Mucosa of descending colon (tissue), 3 donors: Measurements from ENCODE around the gene HAPLN1. TPM values are rescaled to one million over a fixed set of nuclear protein-coding genes. Genes with fewer than 3 reads are reported as not detected.
A peak's percentile ranks its signal among the peaks of the same experiment; 100 is the strongest.

Experiments used
- ATAC-seq: fragments of 200-7000 bp; cut with Tn5 transposase; one replicate; pipeline ENCODE4 v1.9.1; 2020; ENCODE audit warnings: mild to moderate bottlenecking, moderate library complexity
- DNase-seq, 3 donors: peaks; one replicate each; pipeline ENCODE4 v3.0.0-alpha.2; 2020
- H3K36me3 ChIP-seq: fragments of 200-600 bp; one replicate; pipeline ENCODE4 v1.8.0; 2021; ENCODE audit warnings: low read depth, mild to moderate bottlenecking
- H3K4me1 ChIP-seq: fragments of 200-600 bp; one replicate; pipeline ENCODE4 v1.8.0; 2021; ENCODE audit warnings: low read depth, mild to moderate bottlenecking
- H3K4me3 ChIP-seq: fragments of 200-600 bp; one replicate; pipeline ENCODE4 v1.8.0; 2021; ENCODE audit warnings: mild to moderate bottlenecking
- H3K9me3 ChIP-seq: fragments of 200-600 bp; one replicate; pipeline ENCODE4 v1.8.0; 2021; ENCODE audit warnings: mild to moderate bottlenecking
- intact Hi-C, 2 donors: fragments of 100-400 bp; cut with DNase I in 1 of 2; cut with micrococcal nuclease in 1 of 2; formaldehyde crosslinking; loops; one replicate each; pipeline versions ENCODE4 v1.11.0 to v1.11.1; 2022; cut with DNase I, micrococcal nuclease
- total RNA-seq, 3 donors: library from RNA; stranded (reverse); fragmentation: NEBNext Ultra II Directional in 2 of 3; extraction: Animal tissue kit (Norgen Biotek cat#: 25700) in 2 of 3; gene quantifications; one replicate each; pipeline versions ENCODE4 v1.2.1 to v1.2.4, GENCODE V29; 2021 to 2023
- TF ChIP-seq, protein P1 (sequence below): fragments of 200-600 bp; IDR thresholded peaks from one replicate; pipeline ENCODE4 v1.8.0; 2022; ENCODE audit warnings: antibody characterized with exemption, mild to moderate bottlenecking
- donor health status: DM: no; HTN: no; CAD: no; lungs with moderate emphysema.
- donor health status: DM: no; HTN: no; CAD: no.
- donor health status: DM: no; HTN: yes; CAD: no.

Gene HAPLN1
- total RNA-seq, 3 donors from 2014 or later = 0.93 to 9.6 (median 1.5) TPM

- H3K4me3 ChIP-seq = no peak overlapping the region
- TF ChIP-seq, protein P1, sequence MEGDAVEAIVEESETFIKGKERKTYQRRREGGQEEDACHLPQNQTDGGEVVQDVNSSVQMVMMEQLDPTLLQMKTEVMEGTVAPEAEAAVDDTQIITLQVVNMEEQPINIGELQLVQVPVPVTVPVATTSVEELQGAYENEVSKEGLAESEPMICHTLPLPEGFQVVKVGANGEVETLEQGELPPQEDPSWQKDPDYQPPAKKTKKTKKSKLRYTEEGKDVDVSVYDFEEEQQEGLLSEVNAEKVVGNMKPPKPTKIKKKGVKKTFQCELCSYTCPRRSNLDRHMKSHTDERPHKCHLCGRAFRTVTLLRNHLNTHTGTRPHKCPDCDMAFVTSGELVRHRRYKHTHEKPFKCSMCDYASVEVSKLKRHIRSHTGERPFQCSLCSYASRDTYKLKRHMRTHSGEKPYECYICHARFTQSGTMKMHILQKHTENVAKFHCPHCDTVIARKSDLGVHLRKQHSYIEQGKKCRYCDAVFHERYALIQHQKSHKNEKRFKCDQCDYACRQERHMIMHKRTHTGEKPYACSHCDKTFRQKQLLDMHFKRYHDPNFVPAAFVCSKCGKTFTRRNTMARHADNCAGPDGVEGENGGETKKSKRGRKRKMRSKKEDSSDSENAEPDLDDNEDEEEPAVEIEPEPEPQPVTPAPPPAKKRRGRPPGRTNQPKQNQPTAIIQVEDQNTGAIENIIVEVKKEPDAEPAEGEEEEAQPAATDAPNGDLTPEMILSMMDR = no peak
- peak in 2 of 3 donors; percentile 28 to 56 for DNase-seq
- no peaks in the 10 kb centered on the region for H3K36me3 ChIP-seq
- H3K4me1 ChIP-seq = no peaks in the 10 kb centered on the region
- ATAC-seq = peak; percentile 53
- no peaks in the 10 kb centered on the region for H3K9me3 ChIP-seq
- intact Hi-C loops = loop anchor here in 1 of 2 donors (10.0 kb wide), 1 partner anchor 191 kb away; no protein-coding TSS in a partner anchor
These were observed 3.3 kb upstream of the HAPLN1 start for GRCh38 chr5:83724001-83724400.

GRCh38 chr5:83723031-83723430 is 2.4 kb upstream of the HAPLN1 start:
- intact Hi-C loops = loop anchor here in 1 of 2 donors (10.0 kb wide), 1 partner anchor 192 kb away; no protein-coding TSS in a partner anchor
- TF ChIP-seq, protein P1 = no peak
- H3K4me1 ChIP-seq = no peaks in the 10 kb centered on the region
- H3K4me3 ChIP-seq = no peak overlapping the region
- DNase-seq (no peak), ATAC-seq (no peak)
- H3K9me3 ChIP-seq = no peaks in the 10 kb centered on the region
- H3K36me3 ChIP-seq = no peaks in the 10 kb centered on the region

- intact Hi-C loops = loop anchor here in 1 of 2 donors (10.0 kb wide), 1 partner anchor 193 kb away; no protein-coding TSS in a partner anchor
- Histone ChIP-seq H3K4me1 (no peaks in the 10 kb centered on the region), H3K36me3 (no peaks in the 10 kb centered on the region), H3K4me3 (peak overlapping the region; percentile 31), H3K9me3 (no peaks in the 10 kb centered on the region)
- DNase-seq = peak; percentile 82 to 92 (median 91)
- TF ChIP-seq, protein P1 = peak; percentile 27
- peak; percentile 91 for ATAC-seq
These were observed 1.6 kb upstream of the HAPLN1 start for GRCh38 chr5:83721953-83722901.

GRCh38 chr5:83718936-83719495 is 1.6 kb downstream of the HAPLN1 start:
- Histone ChIP-seq H3K4me3 (no peak overlapping the region), H3K9me3 (no peaks in the 10 kb centered on the region), H3K4me1 (no peaks in the 10 kb centered on the region), H3K36me3 (no peaks in the 10 kb centered on the region)
- intact Hi-C loops = no loop called here
- ATAC-seq (no peak), DNase-seq (no peak)
- TF ChIP-seq, protein P1 = no peak

DNA sequence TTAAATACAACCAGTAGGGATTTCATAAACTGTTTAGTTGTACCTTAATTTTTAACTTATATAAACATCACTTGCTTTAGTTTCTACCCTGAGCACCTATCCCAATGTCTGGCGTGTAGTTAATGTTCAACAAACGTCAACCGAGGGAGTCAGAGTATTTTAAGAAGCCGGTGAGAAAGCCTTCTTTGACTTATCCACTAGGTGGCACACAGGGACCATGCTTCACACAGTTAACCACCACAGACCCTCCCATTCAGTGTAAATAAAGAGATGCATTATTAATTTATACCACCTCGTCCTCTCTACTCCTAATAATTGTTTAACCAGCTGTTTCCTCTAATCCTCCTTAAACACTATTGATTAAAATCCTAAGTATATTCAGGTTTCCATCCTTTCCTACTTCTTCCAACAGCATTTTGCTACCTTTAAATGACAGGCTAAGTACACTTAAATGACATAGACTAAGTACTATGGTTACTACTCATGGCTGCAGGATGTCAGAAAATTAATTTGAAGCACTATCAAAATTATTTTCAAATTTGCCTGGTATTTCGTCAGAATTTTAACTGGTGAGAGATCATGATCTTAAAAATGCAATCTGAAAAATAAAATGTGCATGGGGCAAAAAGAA is 2.3 kb downstream of the HAPLN1 start:
- DNase-seq = peak in 1 of 3 donors; percentile 62
- H3K36me3 ChIP-seq = no peaks in the 10 kb centered on the region
- peak; percentile 60 for ATAC-seq
- TF ChIP-seq, protein P1 = peak; percentile 67
- no peak overlapping the region for H3K4me3 ChIP-seq
- H3K9me3 ChIP-seq = no peaks in the 10 kb centered on the region
- intact Hi-C loops = no loop called here
- H3K4me1 ChIP-seq = no peaks in the 10 kb centered on the region
